Measurements from ENCODE around the gene GLRA1. TPM values are rescaled to one million over a fixed set of nuclear protein-coding genes. Genes with fewer than 3 reads are reported as not detected.
"Not testable (repeated sequence)": the region's sequence is repeated elsewhere in the genome, so short reads cannot be mapped to it uniquely, and the experiment has no call there.

Gene GLRA1
- total RNA-seq, 1 experiment from 2014 or later: not detected

DNA sequence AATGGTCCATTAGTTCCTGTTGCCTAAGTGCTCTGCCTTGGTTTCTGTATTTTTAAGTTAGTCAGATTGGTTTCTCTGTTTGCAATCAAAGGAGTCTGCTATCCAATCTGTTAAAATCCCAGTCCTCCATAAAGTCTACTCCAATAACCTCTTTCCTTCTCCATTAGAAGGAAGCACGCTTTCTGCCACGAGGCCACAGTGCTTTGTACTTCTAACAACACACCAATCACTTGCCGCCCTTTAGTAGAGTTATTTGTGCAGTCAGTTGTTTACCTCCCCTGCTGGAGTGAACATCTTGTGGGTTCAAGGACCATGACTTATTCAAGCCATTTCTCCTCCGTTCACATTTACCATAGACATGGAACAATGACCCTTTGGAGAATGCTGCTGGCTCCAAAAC is 69.0 kb downstream of the GLRA1 start:
- Mint-ChIP-seq H3K9me3 (ENCODE audit: unreplicated experiment) (no peaks in the 10 kb centered on the region), H3K4me1 (ENCODE audit: low read depth, unreplicated experiment) (no peaks in the 10 kb centered on the region), H3K27ac (ENCODE audit: unreplicated experiment) (no peak overlapping the region), H3K4me3 (ENCODE audit: unreplicated experiment) (no peak overlapping the region), H3K36me3 (ENCODE audit: insufficient read depth, unreplicated experiment) (no peaks in the 10 kb centered on the region), H3K27me3 (ENCODE audit: insufficient read depth, unreplicated experiment) (no peaks in the 10 kb centered on the region)
- Histone ChIP-seq H3K36me3 (ENCODE audit: control insufficient read depth, insufficient read depth, low read length) (no peaks in the 10 kb centered on the region), H3K4me3 (ENCODE audit: low read depth, low read length) (no peak overlapping the region), H3K4me1 (no peaks in the 10 kb centered on the region), H3K9me3 (no peaks in the 10 kb centered on the region), H3K27me3 (replicated peaks; ENCODE audit: control insufficient read depth, insufficient read depth, low read length) (no peaks in the 10 kb centered on the region)
- CTCF ChIA-PET: no interaction called here
- intact Hi-C loops (cut with micrococcal nuclease; ENCODE audit: unreplicated experiment): no loop called here
- POLR2A ChIA-PET: no interaction called here
- TF ChIP-seq, protein P1, sequence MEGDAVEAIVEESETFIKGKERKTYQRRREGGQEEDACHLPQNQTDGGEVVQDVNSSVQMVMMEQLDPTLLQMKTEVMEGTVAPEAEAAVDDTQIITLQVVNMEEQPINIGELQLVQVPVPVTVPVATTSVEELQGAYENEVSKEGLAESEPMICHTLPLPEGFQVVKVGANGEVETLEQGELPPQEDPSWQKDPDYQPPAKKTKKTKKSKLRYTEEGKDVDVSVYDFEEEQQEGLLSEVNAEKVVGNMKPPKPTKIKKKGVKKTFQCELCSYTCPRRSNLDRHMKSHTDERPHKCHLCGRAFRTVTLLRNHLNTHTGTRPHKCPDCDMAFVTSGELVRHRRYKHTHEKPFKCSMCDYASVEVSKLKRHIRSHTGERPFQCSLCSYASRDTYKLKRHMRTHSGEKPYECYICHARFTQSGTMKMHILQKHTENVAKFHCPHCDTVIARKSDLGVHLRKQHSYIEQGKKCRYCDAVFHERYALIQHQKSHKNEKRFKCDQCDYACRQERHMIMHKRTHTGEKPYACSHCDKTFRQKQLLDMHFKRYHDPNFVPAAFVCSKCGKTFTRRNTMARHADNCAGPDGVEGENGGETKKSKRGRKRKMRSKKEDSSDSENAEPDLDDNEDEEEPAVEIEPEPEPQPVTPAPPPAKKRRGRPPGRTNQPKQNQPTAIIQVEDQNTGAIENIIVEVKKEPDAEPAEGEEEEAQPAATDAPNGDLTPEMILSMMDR (IDR thresholded peaks at IDR 0.05; ENCODE audit: insufficient read depth in 1 of 2, low read depth in 1 of 2, low read length in 1 of 2, severe bottlenecking in 1 of 2, unreplicated experiment in 1 of 2): no peak
- DNase-seq: no peak
- BruUV-seq (replicated peaks): no TSS peak

DNA sequence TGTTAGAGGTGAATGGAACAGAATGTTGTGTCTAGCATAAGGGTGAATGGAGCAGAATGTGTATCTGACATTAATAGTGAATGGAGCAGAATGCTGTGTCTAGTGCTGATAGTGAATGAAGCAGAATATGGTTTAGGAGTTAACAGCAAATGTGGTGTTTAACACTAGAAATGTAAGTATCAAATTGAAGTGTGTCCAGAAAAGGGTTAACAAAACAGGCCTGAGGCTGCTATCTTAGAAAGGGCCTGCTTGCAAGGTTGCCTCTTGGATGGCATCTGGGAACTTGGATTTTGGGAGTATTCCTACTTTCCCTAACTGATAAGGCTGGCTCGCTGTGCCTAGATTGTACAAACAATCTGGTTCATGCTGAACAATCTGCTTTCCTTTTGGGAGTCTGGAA is 76.8 kb downstream of the GLRA1 start:
- intact Hi-C loops (cut with micrococcal nuclease; ENCODE audit: unreplicated experiment): no loop called here
- H3K36me3 ChIP-seq (ENCODE audit: control insufficient read depth, insufficient read depth, low read length): no peaks in the 10 kb centered on the region
- no TSS peak for BruUV-seq (replicated peaks)
- no peak overlapping the region for H3K27ac Mint-ChIP-seq (ENCODE audit: unreplicated experiment)
- H3K4me1 Mint-ChIP-seq (ENCODE audit: low read depth, unreplicated experiment): no peaks in the 10 kb centered on the region
- H3K4me3 ChIP-seq (ENCODE audit: low read depth, low read length): no peak overlapping the region
- H3K9me3 Mint-ChIP-seq (ENCODE audit: unreplicated experiment): no peaks in the 10 kb centered on the region
- H3K4me1 ChIP-seq: no peaks in the 10 kb centered on the region
- POLR2A ChIA-PET: no interaction called here
- no peaks in the 10 kb centered on the region for H3K9me3 ChIP-seq
- no peaks in the 10 kb centered on the region for H3K36me3 Mint-ChIP-seq (ENCODE audit: insufficient read depth, unreplicated experiment)
- H3K27me3 Mint-ChIP-seq (ENCODE audit: insufficient read depth, unreplicated experiment): no peaks in the 10 kb centered on the region
- TF ChIP-seq, protein P1 (IDR thresholded peaks at IDR 0.05; ENCODE audit: insufficient read depth in 1 of 2, low read depth in 1 of 2, low read length in 1 of 2, severe bottlenecking in 1 of 2, unreplicated experiment in 1 of 2): no peak
- no peaks in the 10 kb centered on the region for H3K27me3 ChIP-seq (replicated peaks; ENCODE audit: control insufficient read depth, insufficient read depth, low read length)
- CTCF ChIA-PET: no interaction called here
- DNase-seq: no peak
- no peak overlapping the region for H3K4me3 Mint-ChIP-seq (ENCODE audit: unreplicated experiment)

DNA sequence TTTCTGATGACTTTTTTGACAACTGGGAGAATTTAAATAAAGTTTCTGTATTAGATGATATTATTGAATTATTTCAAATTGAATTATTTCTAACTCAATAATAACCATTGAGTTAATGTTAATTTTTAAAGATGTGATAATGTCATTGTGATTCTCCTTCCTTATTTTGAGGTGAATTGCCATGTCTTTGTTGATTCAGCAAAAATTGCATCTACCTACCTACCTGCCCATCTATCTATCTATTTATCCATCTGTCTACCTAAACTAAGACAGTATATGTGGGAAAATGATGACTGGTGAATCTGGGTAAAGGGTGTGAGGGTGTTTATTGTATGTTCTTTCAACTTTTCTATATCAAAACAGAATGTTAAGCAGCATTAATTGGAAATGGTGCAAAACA is 77.9 kb downstream of the GLRA1 start:
- intact Hi-C loops (cut with micrococcal nuclease; ENCODE audit: unreplicated experiment): no loop called here
- Histone ChIP-seq H3K4me3 (ENCODE audit: low read depth, low read length) (no peak overlapping the region), H3K36me3 (ENCODE audit: control insufficient read depth, insufficient read depth, low read length) (no peaks in the 10 kb centered on the region), H3K27me3 (replicated peaks; ENCODE audit: control insufficient read depth, insufficient read depth, low read length) (no peaks in the 10 kb centered on the region), H3K9me3 (no peaks in the 10 kb centered on the region), H3K4me1 (no peaks in the 10 kb centered on the region)
- no peaks in the 10 kb centered on the region for H3K9me3 Mint-ChIP-seq (ENCODE audit: unreplicated experiment)
- H3K27ac Mint-ChIP-seq (ENCODE audit: unreplicated experiment): no peak overlapping the region
- TF ChIP-seq, protein P1 (IDR thresholded peaks at IDR 0.05; ENCODE audit: insufficient read depth in 1 of 2, low read depth in 1 of 2, low read length in 1 of 2, severe bottlenecking in 1 of 2, unreplicated experiment in 1 of 2): no peak
- no peak for DNase-seq
- H3K4me3 Mint-ChIP-seq (ENCODE audit: unreplicated experiment): no peak overlapping the region
- BruUV-seq (replicated peaks): no TSS peak
- ChIA-PET POLR2A (no interaction called here), CTCF (no interaction called here)
- no peaks in the 10 kb centered on the region for H3K36me3 Mint-ChIP-seq (ENCODE audit: insufficient read depth, unreplicated experiment)
- no peaks in the 10 kb centered on the region for H3K27me3 Mint-ChIP-seq (ENCODE audit: insufficient read depth, unreplicated experiment)
- H3K4me1 Mint-ChIP-seq (ENCODE audit: low read depth, unreplicated experiment): no peaks in the 10 kb centered on the region

DNA sequence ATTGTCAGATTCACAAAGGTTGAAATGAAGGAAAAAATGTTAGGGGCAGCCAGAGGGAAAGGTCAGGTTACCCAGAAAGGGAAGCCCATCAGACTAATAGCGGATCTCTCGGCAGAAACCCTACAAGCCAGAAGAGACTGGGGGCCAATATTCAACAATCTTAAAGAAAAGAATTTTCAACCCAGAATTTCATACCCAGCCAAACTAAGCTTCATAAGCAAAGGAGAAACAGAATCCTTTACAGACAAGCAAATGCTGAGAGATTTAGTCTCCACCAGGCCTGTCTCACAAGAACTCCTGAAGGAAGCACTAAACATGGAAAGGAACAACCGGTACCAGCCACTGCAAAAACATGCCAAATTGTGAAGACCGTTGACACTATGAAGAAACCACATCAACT is 91.8 kb downstream of the GLRA1 start:
- Mint-ChIP-seq H3K36me3 (ENCODE audit: insufficient read depth, unreplicated experiment) (peaks cover 51% of the 10 kb centered on the region), H3K9me3 (ENCODE audit: unreplicated experiment) (peaks cover 60% of the 10 kb centered on the region)
- DNase-seq; H3K36me3 ChIP-seq (ENCODE audit: control insufficient read depth, insufficient read depth, low read length); H3K27me3 ChIP-seq (replicated peaks; ENCODE audit: control insufficient read depth, insufficient read depth, low read length); CTCF ChIA-PET; intact Hi-C loops (cut with micrococcal nuclease; ENCODE audit: unreplicated experiment); H3K4me3 Mint-ChIP-seq (ENCODE audit: unreplicated experiment); H3K4me3 ChIP-seq (ENCODE audit: low read depth, low read length); H3K27ac Mint-ChIP-seq (ENCODE audit: unreplicated experiment); H3K4me1 Mint-ChIP-seq (ENCODE audit: low read depth, unreplicated experiment); POLR2A ChIA-PET; H3K4me1 ChIP-seq; H3K27me3 Mint-ChIP-seq (ENCODE audit: insufficient read depth, unreplicated experiment): not testable (repeated sequence)
- H3K9me3 ChIP-seq: peaks cover 32% of the 10 kb centered on the region
- BruUV-seq (replicated peaks): TSS peak; percentile 8
